Heart right ventricle (tissue), 16 donors: ENCODE measurements around the gene COL6A2. TPM values are rescaled to one million over a fixed set of nuclear protein-coding genes. Genes with fewer than 3 reads are reported as not detected.
A peak's percentile ranks its signal among the peaks of the same experiment; 100 is the strongest.

Source experiments
- ATAC-seq, 8 donors: fragments of 200-7000 bp; cut with Tn5 transposase; one replicate each; pipeline ENCODE4 v1.9.1; 2020; ENCODE audit warnings: mild to moderate bottlenecking in 8 of 8, moderate library complexity in 8 of 8, moderate number of reproducible peaks in 1 of 8
- DNase-seq, 2 donors: peaks; one replicate each; pipeline ENCODE4 v3.0.0-alpha.2; 2020
- H3K27ac ChIP-seq, 10 donors: fragments of 200-600 bp; sonication (generic) in 2 of 10; one replicate each; pipeline versions ENCODE4 v1.5.0 to v1.8.0; 2020 to 2022; ENCODE audit warnings: mild to moderate bottlenecking in 3 of 10
- H3K27me3 ChIP-seq, 7 donors: fragments of 200-600 bp; one replicate each; pipeline ENCODE4 v1.8.0; 2021 to 2022; ENCODE audit warnings: mild to moderate bottlenecking in 2 of 7
- H3K36me3 ChIP-seq, 9 donors: fragments of 200-600 bp; sonication (generic) in 1 of 9; one replicate each; pipeline versions ENCODE4 v1.5.0 to v1.8.0; 2020 to 2022; ENCODE audit warnings: mild to moderate bottlenecking in 2 of 9
- H3K4me1 ChIP-seq, 9 donors: fragments of 200-600 bp; sonication (generic) in 1 of 9; one replicate each; pipeline versions ENCODE4 v1.5.0 to v1.8.0; 2020 to 2022; ENCODE audit warnings: mild to moderate bottlenecking in 4 of 9
- H3K4me3 ChIP-seq, 10 donors: fragments of 200-600 bp; sonication (generic) in 2 of 10; one replicate each; pipeline versions ENCODE4 v1.5.0 to v1.8.0; 2020 to 2022; ENCODE audit warnings: mild to moderate bottlenecking in 7 of 10, moderate library complexity in 2 of 10
- H3K9me3 ChIP-seq, 11 donors: fragments of 200-600 bp in 10 of 11; sonication (generic) in 2 of 11; one replicate each; pipeline versions ENCODE4 v1.5.0 to v1.8.0; 2013 to 2022; ENCODE audit warnings: mild to moderate bottlenecking in 2 of 11, control low read depth in 1 of 11, moderate library complexity in 1 of 11
- WGBS, 2 donors: extraction: QIAGEN DNeasy Blood & Tissue Kit; methylation state at CpG; one replicate each; pipeline ENCODE4 v1.1.7; 2013; ENCODE audit warnings: inconsistent platforms in 1 of 2; 5-methylcytosine and 5-hydroxymethylcytosine counted together
- intact Hi-C, 10 donors: fragments of 100-400 bp; cut with DNase I; formaldehyde crosslinking; loops; one replicate each; pipeline versions ENCODE4 v1.11.1 to v1.14.2; 2022
- polyA plus RNA-seq, 2 donors: library from polyadenylated mRNA; stranded (reverse); fragments of 200-250 nt; gene quantifications; one replicate each; pipeline ENCODE4 v1.2.3, GENCODE V29; 2013
- total RNA-seq, 10 donors: library from RNA; stranded (reverse); fragmentation: NEBNext Ultra II Directional in 3 of 10; extraction: Animal tissue kit (Norgen Biotek cat#: 25700) in 3 of 10; gene quantifications; one replicate each; pipeline versions ENCODE4 v1.2.1 to v1.2.4, GENCODE V29; 2021 to 2023
- TF ChIP-seq, protein P1 (sequence below), 9 donors: fragments of 200-600 bp; sonication (generic) in 2 of 9; IDR thresholded peaks; one replicate each; pipeline versions ENCODE4 v1.5.0 to v1.8.0; 2021 to 2022; ENCODE audit warnings: antibody characterized with exemption in 9 of 9, mild to moderate bottlenecking in 5 of 9, moderate library complexity in 1 of 9
- donor health status: Arrhythmogenic right ventricular cardiomyopathy.
- donor health status: ischemic (EF 13 %, LVEDD 7.1; RV severe dilation, severe dysfunction).
- donor health status: healthy with polysubstance abuse.
- donor health status: DM: no; HTN: yes; CAD: no.
- donor health status: DM: no; HTN: no; CAD: no.
- donor health status: ischemic (EF 25% LVEDD 6.9; RV normal size, moderate dysfunction).
- donor health status: ischemic (EF 25% LVEDD 5.7; RV mildly dilated, moderate dysfunction).
- donor health status: healthy.
- donor health status: DM: yes; HTN: yes; CAD: no.
- donor health status: Ischemic cardiomyopathy.
- donor health status: ischemic (EF 35%, LVEDD 5.7; RV mildly dilated, moderate dysfunction).
- donor health status: nonischemic (EF 11% LVEDD 7.7; RV severe dilation, severe dysfunction).
- donor health status: DM: yes; HTN: yes; CAD: no.
- donor health status: PGD.
- donor health status: ischemic (EF 29% LVEDD 5.4; RV normal size, mild dysfunction).
- donor health status: nonischemic (EF 23%, LVEDD 6.1; RV moderate dilation, normal function).

Gene COL6A2
- total and polyA plus RNA-seq, 12 donors, result 76.6 to 370 (median 162) TPM

DNA sequence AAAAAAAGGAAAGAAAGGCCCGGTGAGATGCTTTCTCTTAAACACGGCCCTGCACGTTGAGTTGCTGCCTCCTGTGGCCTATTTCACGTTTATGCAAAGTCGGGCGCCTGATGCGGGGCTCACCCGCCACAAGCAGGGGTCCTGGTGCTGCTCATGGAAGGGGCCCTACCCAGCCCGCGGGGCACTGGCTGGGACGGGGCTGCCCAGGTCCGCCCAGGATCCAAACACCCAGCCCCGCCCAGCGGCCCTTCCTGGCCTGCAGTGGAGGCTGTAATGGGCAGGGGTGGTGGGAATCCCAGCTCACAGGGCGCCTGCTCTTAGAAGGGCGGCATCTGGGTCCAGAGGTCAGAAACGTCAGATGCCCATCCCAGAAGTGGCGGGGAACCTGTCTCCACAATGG lies 1.6 kb downstream of the COL6A2 start:
- H3K4me1 ChIP-seq, result peaks cover 0 to 43% (median 11%) of the 10 kb centered on the region in 9 donors
- peak overlapping the region in 7 of 10 donors; percentile 89 to 97 (median 95) for H3K27ac ChIP-seq
- peaks cover 0 to 33% (median 11%) of the 10 kb centered on the region in 11 donors for H3K9me3 ChIP-seq
- peaks cover 0 to 55% (median 0%) of the 10 kb centered on the region in 7 donors for H3K27me3 ChIP-seq
- ATAC-seq (peak in 6 of 8 donors; percentile 14 to 58 (median 32)), DNase-seq (peak; percentile 13 to 47)
- H3K4me3 ChIP-seq, result peak overlapping the region; percentile 64 to 90 (median 82)
- TF ChIP-seq, protein P1, sequence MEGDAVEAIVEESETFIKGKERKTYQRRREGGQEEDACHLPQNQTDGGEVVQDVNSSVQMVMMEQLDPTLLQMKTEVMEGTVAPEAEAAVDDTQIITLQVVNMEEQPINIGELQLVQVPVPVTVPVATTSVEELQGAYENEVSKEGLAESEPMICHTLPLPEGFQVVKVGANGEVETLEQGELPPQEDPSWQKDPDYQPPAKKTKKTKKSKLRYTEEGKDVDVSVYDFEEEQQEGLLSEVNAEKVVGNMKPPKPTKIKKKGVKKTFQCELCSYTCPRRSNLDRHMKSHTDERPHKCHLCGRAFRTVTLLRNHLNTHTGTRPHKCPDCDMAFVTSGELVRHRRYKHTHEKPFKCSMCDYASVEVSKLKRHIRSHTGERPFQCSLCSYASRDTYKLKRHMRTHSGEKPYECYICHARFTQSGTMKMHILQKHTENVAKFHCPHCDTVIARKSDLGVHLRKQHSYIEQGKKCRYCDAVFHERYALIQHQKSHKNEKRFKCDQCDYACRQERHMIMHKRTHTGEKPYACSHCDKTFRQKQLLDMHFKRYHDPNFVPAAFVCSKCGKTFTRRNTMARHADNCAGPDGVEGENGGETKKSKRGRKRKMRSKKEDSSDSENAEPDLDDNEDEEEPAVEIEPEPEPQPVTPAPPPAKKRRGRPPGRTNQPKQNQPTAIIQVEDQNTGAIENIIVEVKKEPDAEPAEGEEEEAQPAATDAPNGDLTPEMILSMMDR (IDR thresholded peaks at IDR 0.05), result no peak
- 21 to 29% methylated on average over 18 of the region's 18 CpGs for WGBS, 2 donors
- intact Hi-C loops, result loop anchor here in 9 of 10 donors (2.0 to 10.0 kb wide), 5 partner anchors 55 to 129 kb away; no protein-coding TSS in a partner anchor
- peaks cover 0 to 14% (median 0%) of the 10 kb centered on the region in 9 donors for H3K36me3 ChIP-seq

DNA sequence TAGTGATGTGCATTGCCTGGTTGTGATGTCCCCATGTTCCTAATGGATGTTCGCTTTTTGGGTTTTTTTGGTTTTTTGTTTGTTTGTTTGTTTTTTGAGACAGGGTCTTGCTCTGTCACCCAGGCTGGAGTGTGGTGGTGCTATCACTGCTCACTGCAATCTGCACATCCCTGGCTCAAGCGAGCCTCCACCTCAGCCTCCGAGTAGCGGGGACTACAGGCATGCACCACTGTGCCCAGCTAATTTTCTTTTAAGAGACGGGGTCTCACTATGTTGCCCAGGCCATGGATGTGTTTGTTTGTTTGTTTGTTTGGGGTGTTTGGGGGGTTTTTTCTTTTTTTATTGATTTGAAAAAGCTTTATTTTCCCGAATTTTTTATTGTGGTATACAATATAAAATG lies 2.1 kb downstream of the COL6A2 start:
- Histone ChIP-seq H3K4me3 (peak overlapping the region in 8 of 10 donors; percentile 68 to 90 (median 82)), H3K27ac (peak overlapping the region in 4 of 10 donors; percentile 89 to 97 (median 96)), H3K4me1 (peaks cover 0 to 42% (median 11%) of the 10 kb centered on the region in 9 donors), H3K27me3 (peaks cover 0 to 55% (median 0%) of the 10 kb centered on the region in 7 donors), H3K36me3 (peaks cover 0 to 14% (median 0%) of the 10 kb centered on the region in 9 donors), H3K9me3 (peaks cover 0 to 38% (median 11%) of the 10 kb centered on the region in 11 donors)
- 90 to 93% methylated on average over 6 of the region's 6 CpGs for WGBS, 2 donors
- intact Hi-C loops, result loop anchor here in 1 of 10 donors (5.0 kb wide), 1 partner anchor 128 kb away; no protein-coding TSS in a partner anchor
- ATAC-seq (no peak), DNase-seq (peak in 1 of 2 donors; percentile 2)
- TF ChIP-seq, protein P1 (IDR thresholded peaks at IDR 0.05), result no peak

DNA sequence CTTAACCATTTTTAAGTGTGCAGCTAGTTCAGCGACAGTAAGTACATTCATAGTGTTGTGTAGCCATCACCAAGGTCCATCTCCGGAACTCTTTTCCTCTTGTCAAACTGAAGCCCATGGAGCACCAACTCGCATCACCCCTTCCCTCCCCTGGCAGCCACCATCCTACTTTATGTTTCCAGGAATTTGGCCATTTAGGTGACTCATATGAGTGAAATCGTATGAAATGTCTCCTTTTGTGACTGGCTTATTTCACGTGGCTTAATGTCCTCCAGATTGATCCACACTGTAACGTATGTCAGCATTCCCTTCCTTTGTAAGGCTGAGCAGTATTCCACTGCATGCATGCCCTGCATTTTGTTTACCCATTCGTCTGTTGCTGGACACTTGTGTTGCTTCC lies 2.5 kb downstream of the COL6A2 start:
- peaks cover 0 to 14% (median 0%) of the 10 kb centered on the region in 9 donors for H3K36me3 ChIP-seq
- H3K4me1 ChIP-seq, result peaks cover 0 to 38% (median 11%) of the 10 kb centered on the region in 9 donors
- ATAC-seq, result no peak
- peak in 1 of 2 donors; percentile 2 for DNase-seq
- TF ChIP-seq, protein P1 (IDR thresholded peaks at IDR 0.05), result no peak
- H3K27me3 ChIP-seq, result peaks cover 0 to 55% (median 0%) of the 10 kb centered on the region in 7 donors
- H3K9me3 ChIP-seq, result peaks cover 0 to 42% (median 11%) of the 10 kb centered on the region in 11 donors
- H3K4me3 ChIP-seq, result peak overlapping the region in 8 of 10 donors; percentile 68 to 90 (median 82)
- H3K27ac ChIP-seq, result peak overlapping the region in 5 of 10 donors; percentile 1 to 96 (median 40)
- intact Hi-C loops, result loop anchor here in 1 of 10 donors (5.0 kb wide), 1 partner anchor 128 kb away; no protein-coding TSS in a partner anchor
- WGBS, 2 donors, result 67 to 76% methylated on average over 7 of the region's 7 CpGs

DNA sequence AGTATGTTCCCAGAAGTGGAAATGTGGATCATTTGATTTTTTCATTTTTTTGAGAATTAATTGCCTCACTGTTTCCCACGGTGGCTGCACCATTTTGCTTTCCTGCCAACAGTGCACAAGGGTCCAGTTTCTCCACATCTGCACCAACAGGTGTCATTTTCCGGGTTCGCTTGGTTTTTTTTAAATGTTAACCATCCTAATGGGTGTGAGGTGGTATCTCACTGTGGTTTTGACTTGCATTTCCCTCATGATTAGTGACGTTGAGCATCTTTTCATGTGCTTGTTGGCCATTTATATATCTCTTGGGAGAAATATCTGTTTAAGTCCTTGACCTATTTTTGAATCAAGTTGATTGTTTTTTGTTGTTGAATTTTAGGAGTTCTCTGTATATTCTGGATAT lies 3.0 kb downstream of the COL6A2 start:
- Histone ChIP-seq H3K27ac (peak overlapping the region in 3 of 10 donors; percentile 1 to 89 (median 40)), H3K4me3 (peak overlapping the region in 7 of 10 donors; percentile 68 to 90 (median 82)), H3K27me3 (peaks cover 0 to 55% (median 0%) of the 10 kb centered on the region in 7 donors), H3K4me1 (peaks cover 0 to 33% (median 11%) of the 10 kb centered on the region in 9 donors), H3K36me3 (peaks cover 0 to 14% (median 0%) of the 10 kb centered on the region in 9 donors), H3K9me3 (peaks cover 0 to 47% (median 11%) of the 10 kb centered on the region in 11 donors)
- 78 to 80% methylated on average over 4 of the region's 4 CpGs for WGBS, 2 donors
- TF ChIP-seq, protein P1 (IDR thresholded peaks at IDR 0.05), result no peak
- DNase-seq (peak in 1 of 2 donors; percentile 2), ATAC-seq (no peak)
- intact Hi-C loops, result loop anchor here in 1 of 10 donors (5.0 kb wide), 1 partner anchor 129 kb away; no protein-coding TSS in a partner anchor
